Inflammatory macrophage (primary cell): Measurements from ENCODE around the gene CYB5R2.
A peak's percentile ranks its signal among the peaks of the same experiment; 100 is the strongest.
"Not testable (repeated sequence)": the region's sequence is repeated elsewhere in the genome, so short reads cannot be mapped to it uniquely, and the experiment has no call there.

Source experiments
- DNase-seq, 2 donors: peaks; one replicate each; pipeline ENCODE4 v3.0.0-alpha.2; 2020 to 2022

The CYB5R2 gene

DNA sequence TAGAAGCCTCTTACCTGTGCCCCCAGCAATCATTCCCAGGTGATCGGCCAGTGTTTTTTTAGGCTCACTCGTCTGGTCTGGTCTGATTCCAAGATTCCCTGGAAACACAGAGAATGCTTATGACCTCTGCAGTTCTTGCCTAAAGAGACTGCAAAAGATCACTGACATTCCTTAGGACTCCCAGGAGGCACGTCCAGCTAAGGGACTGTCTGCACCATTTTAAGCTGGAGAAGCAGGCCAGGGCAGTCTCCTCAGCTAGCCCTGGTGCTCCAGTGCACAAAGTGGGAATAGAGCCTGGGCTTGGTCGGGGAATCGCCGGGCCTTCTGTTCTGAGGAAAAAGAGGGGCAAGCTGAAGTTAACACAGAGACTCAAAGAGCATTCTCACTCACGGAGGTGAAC, 4.8 kb downstream of the CYB5R2 start:
- DNase-seq, result no peak

DNA sequence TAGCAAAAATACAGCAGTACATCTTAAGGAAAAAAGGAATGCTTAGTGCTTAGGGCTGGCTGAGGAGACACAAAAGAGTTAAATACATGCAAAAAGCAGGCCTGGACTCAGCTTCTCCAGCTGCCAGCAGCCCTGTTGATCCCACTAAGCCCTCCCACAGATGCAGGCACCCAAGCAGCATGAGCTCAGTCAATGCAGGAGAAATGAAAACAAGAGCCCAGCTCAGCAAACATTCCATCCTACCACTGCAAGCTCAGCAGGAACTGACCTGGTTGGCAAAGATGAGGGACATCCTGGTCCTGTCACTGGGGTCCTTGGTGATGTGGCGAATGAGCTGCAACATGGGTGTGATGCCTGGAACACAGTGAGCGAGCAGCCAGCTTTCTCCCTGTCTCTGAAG, 5.8 kb downstream of the CYB5R2 start:
- DNase-seq, result no peak

- DNase-seq, result no peak
Measured at GRCh38 chr11:7666292-7666866, 6.9 kb downstream of the CYB5R2 start.

- DNase-seq, result peak; percentile 59 to 79
Measured at GRCh38 chr11:7665473-7666291, 7.6 kb downstream of the CYB5R2 start.

DNA sequence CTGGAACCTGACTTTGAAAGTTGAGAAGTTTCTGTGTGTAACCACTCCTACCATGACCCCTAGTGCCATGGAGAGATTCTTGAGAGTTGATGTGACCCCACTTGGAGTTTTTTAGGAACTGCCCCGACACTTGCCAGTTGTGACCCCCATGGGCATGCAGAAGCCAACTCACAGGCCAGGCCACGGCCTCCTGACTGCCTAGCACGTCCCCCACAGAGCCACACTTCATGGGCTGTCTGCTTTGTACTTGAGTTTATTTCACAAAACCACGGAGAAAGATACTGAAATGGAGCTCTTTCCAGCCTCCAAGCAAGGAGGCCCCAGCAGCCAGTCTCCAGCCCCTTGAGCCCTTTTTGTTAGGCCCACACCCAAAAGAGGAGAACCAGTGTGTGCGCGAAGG, 8.4 kb downstream of the CYB5R2 start:
- no peak for DNase-seq

GRCh38 chr11:7663531-7663930, 9.8 kb downstream of the CYB5R2 start:
- DNase-seq, result not testable (repeated sequence)

DNA sequence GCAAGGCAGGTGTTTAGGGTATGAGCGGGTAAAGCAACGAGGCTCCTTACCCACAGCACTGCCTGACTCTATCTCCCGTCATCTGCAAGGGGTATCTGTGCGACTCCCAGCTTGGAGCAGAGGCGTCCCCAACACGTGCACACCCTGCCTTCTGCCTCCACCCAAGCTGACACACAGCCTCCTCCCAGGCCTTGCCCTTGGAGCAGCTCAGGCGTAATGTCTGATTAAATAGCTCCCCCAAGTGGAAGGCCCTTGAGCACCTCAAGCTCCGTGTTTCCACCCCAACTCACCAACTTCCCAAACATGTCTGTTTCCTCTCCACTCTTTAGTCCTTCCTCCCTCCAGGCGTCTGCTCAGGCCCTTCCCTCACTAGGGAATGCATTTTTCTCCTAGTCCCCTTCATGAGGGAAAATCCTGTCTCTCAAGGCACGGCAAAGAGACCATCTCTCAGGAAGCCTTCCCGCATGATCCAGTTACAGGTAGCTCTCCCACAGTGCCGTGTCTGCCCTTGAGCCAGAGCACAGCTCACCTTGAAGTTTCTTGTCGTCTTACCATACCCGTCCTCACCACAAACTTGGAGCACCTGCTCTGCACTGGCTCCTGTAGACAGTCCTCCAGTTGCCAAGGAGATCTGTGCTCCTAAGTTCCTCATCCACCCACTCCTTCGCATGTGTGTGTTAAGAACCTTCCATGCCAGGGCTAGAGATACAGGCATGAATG, 15.8 kb downstream of the CYB5R2 start:
- DNase-seq, result peak; percentile 28 to 58

DNA sequence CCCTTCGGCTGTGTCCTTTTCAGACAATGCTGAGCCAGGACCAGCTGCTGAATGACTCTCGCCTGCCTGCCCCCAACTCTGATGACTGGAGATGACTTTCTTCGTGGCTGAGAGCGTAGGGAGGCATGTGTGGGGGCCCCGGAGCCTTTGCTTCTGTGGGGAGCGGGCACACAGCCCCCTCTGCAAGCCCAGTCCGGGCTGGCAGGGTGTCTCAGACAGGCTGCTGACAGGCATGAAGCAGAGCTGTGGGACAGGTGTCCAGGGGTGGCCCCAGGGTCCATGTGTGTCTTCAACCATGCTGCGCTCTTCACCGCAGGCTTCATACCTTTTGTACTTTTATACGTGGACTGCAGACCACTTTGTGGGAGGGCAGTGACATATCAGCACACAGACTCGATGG, 16.6 kb downstream of the CYB5R2 start:
- DNase-seq, result no peak

- no peak for DNase-seq
Measured at GRCh38 chr11:7655253-7656217, 17.8 kb downstream of the CYB5R2 start.

DNA sequence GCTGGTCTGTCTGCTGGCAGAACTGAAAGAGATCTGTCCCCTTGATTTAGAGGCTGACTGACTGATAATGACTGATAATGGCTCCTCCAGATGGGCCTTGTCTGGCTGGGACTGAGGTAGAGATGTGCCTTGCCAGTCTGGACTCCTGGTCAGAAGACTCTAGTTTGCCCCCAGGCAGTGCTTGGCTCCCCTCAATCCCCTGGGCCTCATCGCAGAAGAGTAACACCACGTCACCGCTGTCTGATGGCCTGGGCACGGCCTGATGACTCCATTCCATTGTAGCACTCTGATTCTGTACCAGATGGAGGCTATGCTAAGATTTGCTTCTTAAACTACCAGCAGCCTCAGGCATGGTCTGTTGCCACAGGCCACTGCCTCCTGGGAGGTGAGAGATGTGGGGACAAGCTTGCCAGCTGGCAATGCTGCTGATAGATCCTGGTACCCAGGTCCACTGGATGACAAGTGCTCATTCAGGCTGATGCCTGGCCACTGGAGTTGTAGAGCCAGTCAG, 19.1 kb downstream of the CYB5R2 start:
- no peak for DNase-seq

DNA sequence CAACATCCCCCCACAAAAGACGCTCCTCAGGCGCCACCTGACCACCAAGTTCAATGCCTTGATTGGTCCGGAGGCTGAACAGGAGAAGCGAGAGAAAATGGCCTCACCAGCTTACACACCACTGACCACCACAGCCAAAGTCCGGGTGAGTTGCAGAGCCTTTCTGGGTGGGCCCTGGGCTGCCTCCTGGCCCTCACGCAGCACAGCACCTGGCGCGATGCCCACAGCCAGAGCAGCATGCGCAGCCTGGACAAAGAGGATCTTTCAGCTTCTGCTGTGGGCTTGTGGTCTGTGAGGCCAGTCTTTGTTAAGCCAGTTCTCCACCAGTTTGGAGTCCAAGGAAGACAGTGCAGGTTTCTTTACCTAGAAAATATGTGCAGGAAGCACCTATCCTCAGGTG, 21.6 kb downstream of the CYB5R2 start:
- no peak for DNase-seq

DNA sequence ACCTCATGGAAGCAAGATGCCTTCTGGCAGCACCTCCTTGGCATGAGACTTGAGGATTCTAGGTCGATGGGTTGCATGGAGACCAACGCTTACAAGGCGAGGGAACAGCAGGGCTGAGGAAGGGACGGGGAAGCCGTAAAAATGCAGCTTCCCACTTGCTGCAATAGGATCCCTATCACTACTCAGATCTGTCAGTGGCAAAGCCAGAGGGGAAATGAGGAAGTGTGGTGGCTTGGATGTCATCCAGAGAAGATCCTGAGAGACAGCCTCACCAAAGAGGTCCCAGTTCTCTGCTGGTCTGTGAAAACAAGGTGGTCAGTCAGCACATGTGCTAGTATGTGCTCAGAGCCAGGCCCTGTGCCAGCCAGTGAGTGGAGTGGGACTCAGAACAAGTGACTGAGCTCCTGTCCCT, 22.2 kb downstream of the CYB5R2 start:
- peak; percentile 43 to 57 for DNase-seq

DNA sequence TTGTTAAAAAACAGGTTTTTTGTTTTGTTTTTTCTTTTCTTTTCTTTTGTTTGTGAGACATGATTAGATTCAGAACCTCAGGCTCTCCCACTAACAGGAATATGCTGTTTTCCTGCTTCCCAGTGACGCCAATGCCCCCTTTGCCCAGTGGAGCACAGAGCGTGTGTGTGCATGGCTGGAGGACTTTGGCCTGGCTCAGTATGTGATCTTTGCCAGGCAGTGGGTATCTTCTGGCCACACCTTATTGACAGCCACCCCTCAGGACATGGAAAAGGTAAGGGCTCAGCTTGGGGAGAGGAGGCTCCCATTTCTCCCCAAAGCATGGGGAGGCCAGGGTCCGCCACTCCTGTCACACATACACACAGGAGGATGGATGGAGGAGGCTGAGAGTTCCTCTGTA, 25.0 kb downstream of the CYB5R2 start:
- no peak for DNase-seq

DNA sequence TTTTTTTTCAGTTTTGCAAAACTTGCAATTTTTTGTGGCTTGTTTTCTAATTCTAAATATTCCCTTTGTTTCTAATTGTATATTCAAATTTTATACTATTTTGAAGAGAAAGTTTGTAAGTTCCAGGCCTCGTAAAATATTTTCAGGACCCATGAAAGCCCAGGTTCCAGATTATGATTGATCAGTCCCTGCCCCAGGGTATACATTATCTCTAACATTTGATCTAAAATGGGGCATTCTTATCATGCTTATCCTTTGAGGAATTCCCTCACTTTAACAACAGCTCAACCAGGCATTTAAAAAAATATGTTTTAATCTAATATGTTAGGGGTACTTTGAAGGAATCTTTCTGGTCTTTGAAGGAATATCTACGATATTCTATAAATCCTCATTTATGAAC, 26.4 kb downstream of the CYB5R2 start:
- no peak for DNase-seq

- no peak for DNase-seq
Measured at GRCh38 chr11:7645206-7645605, 28.1 kb downstream of the CYB5R2 start.

DNA sequence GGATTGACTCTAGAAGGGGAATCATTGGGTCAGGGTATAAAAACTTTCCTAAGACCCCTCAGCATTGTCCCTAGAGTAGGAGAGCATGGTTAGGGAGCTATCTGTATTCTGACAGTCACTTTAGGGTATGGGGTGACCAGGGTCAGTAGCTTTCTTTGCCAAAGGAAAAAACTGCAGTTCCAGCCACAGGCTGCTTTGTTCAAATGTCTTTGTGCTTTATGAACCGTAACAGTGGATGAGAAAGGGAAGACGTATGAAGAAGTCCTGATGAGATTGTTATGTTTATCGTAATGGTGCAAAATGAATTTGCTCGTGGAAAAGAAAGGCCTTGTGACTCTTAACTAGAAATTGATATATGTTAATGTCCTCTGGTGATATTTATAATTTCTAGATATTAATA, 30.0 kb downstream of the CYB5R2 start:
- no peak for DNase-seq

- no peak for DNase-seq
Measured at GRCh38 chr11:7642747-7643146, 30.6 kb downstream of the CYB5R2 start.

GRCh38 chr11:7640816-7641215, 32.5 kb downstream of the CYB5R2 start:
- no peak for DNase-seq

DNA sequence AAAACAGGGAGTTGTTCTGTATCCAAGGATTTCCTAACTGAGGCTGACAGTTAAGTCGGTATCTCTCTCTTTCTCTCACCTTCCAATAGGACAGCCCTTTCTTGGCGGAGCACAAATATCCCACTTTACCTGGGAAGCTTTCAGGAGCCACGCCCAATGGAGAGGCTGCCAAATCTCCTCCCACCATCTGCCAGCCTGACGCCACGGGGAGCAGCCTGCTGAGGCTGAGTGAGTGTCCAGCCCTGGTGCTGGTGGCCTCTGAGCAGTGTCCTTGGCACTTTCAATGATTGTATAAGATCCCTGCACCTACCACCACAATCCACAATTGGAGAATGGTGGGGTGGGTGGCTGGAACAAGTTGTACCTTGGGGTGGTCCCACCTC, 33.7 kb downstream of the CYB5R2 start:
- DNase-seq, result no peak

DNA sequence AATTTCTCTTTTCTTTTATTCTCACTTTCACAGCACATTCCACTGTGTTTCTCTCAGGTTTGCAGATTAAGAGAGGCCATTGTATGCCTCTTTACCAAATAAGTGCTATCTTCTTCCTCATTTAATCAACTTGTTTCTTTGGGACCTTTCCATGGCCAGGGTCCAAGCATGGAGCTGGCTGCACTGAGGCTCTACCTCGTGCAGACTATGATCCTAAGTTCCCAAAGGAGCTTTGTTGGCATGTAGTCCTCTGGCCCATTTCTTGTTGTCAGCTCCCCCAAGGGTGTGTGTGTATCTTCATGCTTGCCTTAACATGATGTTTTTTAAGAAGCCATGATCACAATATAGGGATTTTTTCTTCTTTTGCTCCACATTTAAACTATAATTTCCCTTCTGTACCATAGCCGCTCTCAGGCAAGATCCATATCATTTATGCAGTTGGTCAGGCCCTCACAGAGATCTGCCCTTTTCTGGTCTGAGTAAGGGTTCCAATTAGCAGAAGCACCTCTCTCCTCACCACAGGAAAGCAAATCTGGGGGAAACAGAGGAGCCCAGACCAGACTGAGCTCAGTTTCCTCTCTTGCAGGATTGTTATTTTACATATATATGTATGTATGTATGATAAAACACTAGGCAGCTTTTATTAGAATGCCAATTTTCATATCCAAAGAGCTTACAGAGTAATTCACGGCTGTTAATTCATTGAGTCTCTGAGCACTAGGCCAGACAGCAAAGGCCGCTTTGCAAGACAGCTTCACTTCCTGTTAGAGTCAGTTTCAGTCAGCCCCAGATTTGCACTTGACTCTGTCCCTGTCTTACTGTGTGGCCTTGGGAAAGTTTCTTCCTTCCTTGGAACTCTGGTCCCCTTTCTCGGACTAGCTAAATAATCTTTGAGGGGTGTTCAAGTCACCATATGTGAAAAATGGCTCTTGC, 34.3 kb downstream of the CYB5R2 start:
- DNase-seq, result no peak

DNA sequence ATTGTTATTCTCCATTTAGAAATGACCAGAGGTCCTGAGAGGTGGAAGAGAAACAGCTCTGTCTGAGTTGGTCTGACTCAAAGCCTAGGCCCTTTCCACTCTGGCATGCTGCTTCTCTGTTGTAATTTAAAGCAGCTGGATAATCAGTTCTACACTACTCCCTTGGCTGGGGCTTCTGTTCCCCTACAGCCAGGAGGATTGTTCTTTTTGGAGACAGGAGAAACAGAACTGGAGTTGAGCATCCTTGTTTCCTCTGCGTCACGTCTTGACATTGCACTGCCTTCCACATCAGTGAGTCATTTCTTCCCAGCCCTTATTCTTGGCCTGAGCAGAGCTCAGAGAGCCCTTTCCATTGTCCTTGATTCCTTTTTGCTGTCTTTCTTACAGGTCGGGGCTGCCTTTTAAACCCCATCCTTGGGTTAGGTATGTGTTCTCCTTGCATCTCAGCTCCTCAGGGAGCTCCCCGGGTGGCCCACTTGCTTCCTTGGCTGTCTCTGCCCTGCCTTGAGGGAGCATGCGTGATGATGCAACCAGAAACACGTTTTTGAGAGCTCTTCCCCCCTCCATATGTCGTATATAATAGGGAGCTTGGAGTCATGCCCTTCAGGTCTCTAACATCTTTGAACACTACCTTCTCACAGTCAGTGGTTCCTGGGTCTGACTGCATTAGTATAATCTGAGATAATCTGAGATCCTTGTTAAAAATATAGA, 35.7 kb downstream of the CYB5R2 start:
- no peak for DNase-seq
